ENCODE results near the gene BEND5.

DNA sequence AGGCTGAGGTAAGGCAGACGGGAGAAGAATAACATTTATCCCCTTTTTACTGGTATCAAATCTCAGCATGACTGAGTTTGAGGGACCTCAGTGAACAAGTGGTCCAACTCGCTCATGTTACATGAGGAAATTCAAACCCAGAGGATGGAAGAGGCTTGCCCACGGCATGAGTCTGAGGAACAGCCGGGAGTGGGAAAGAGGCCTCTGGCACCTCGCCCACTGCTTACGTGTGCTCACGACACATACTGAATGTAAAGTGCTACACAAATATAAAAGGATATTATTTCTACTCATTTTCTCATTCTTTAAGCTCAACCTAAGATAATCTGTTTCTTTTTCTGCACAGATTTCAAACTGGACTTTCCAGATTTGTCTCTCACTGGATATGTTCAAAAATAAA is 14.7 kb downstream of the BEND5 start:
- TF ChIP-seq, protein P1, sequence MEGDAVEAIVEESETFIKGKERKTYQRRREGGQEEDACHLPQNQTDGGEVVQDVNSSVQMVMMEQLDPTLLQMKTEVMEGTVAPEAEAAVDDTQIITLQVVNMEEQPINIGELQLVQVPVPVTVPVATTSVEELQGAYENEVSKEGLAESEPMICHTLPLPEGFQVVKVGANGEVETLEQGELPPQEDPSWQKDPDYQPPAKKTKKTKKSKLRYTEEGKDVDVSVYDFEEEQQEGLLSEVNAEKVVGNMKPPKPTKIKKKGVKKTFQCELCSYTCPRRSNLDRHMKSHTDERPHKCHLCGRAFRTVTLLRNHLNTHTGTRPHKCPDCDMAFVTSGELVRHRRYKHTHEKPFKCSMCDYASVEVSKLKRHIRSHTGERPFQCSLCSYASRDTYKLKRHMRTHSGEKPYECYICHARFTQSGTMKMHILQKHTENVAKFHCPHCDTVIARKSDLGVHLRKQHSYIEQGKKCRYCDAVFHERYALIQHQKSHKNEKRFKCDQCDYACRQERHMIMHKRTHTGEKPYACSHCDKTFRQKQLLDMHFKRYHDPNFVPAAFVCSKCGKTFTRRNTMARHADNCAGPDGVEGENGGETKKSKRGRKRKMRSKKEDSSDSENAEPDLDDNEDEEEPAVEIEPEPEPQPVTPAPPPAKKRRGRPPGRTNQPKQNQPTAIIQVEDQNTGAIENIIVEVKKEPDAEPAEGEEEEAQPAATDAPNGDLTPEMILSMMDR (IDR thresholded peaks at IDR 0.05) = no peak
- no peak for TF ChIP-seq POLR2A (IDR thresholded peaks at IDR 0.05)
